Kidney (tissue), 14 donors: ENCODE measurements around the gene DKKL1. TPM values are rescaled to one million over a fixed set of nuclear protein-coding genes. Genes with fewer than 3 reads are reported as not detected.
A peak's percentile ranks its signal among the peaks of the same experiment; 100 is the strongest.
"Not testable (repeated sequence)": the region's sequence is repeated elsewhere in the genome, so short reads cannot be mapped to it uniquely, and the experiment has no call there.

Source experiments
- DNase-seq, 5 donors: peaks; one replicate each; pipeline ENCODE4 v3.0.0-alpha.2; 2013 to 2020
- FAIRE-seq: peaks from 2 replicates; lab custom pipeline; 2012; peaks lifted over from hg19 to GRCh38; lab: Jason Lieb, UNC
- H3K27ac ChIP-seq, 2 donors: one replicate each; pipeline ENCODE4 v1.7.0; 2013; ENCODE audit warnings: low read depth in 2 of 2, low read length in 2 of 2, inconsistent platforms in 1 of 2
- H3K27me3 ChIP-seq: one replicate; pipeline ENCODE4 v1.7.1; 2013; ENCODE audit warnings: low read length, inconsistent platforms; ENCODE audit not compliant: control insufficient read depth, insufficient read depth
- H3K36me3 ChIP-seq, 3 donors: one replicate each; pipeline versions ENCODE4 v1.7.0 to v1.7.1; 2013; ENCODE audit warnings: low read length in 3 of 3, control low read depth in 1 of 3, inconsistent platforms in 1 of 3; ENCODE audit not compliant: insufficient read depth in 3 of 3, control insufficient read depth in 2 of 3
- H3K4me1 ChIP-seq, 3 donors: one replicate each; pipeline versions ENCODE4 v1.7.0 to v1.7.1; 2013; ENCODE audit warnings: low read length in 3 of 3, inconsistent platforms in 1 of 3, low read depth in 1 of 3; ENCODE audit not compliant: control insufficient read depth in 2 of 3, insufficient read depth in 2 of 3
- H3K4me3 ChIP-seq, 3 donors: one replicate each; pipeline versions ENCODE4 v1.7.0 to v1.8.1; 2013; ENCODE audit warnings: low read length in 3 of 3, control low read depth in 1 of 3, inconsistent platforms in 1 of 3
- H3K9ac ChIP-seq, 3 donors: one replicate each; pipeline versions ENCODE4 v1.7.0 to v1.7.1; 2013; ENCODE audit warnings: low read length in 3 of 3, control low read depth in 1 of 3, inconsistent platforms in 1 of 3
- H3K9me3 ChIP-seq, 3 donors: one replicate each; pipeline versions ENCODE4 v1.7.0 to v1.7.1; 2013; ENCODE audit warnings: low read length in 3 of 3, control low read depth in 1 of 3, inconsistent platforms in 1 of 3; ENCODE audit not compliant: control insufficient read depth in 2 of 3, insufficient read depth in 1 of 3
- CTCF ChIP-seq: IDR thresholded peaks from 3 replicates; pipeline ENCODE4 v1.5.1; 2012; ENCODE audit warnings: mild to moderate bottlenecking, moderate library complexity, borderline replicate concordance; ENCODE audit not compliant: insufficient read depth; ENCODE audit errors: extremely low read depth
- intact Hi-C: fragments of 100-400 bp; cut with DNase I; formaldehyde crosslinking; loops from one replicate; pipeline ENCODE4 v1.11.1; 2022
- polyA plus RNA-seq: library from polyadenylated mRNA; stranded (reverse); fragments of 350-450 nt; fragmentation: Illumina TruSeq; extraction: RNeasy Lipid Tissue Mini Kit (QIAGEN cat#74804); gene quantifications from one replicate; pipeline ENCODE4 v1.2.3, GENCODE V29; 2014; ENCODE audit warnings: low read depth, low replicate concordance; ENCODE audit not compliant: insufficient read depth
- total RNA-seq: library from RNA; stranded (reverse); fragmentation: NEBNext Ultra II Directional; extraction: Animal tissue kit (Norgen Biotek cat#: 25700); gene quantifications from one replicate; pipeline ENCODE4 v1.2.1, GENCODE V29; 2021
- donor health status: control.
- donor health status: control.
- donor health status: control.
- donor health status: control.
- donor health status: control.
- donor health status: DM: yes; HTN: yes; CAD: no.
- donor health status: Normal renal cell carcinoma (clear cell type).

The DKKL1 gene
- total and polyA plus RNA-seq, 2 donors from 2014 or later: 0.57 to 0.95 TPM

- H3K4me1 ChIP-seq: no peaks in the 10 kb centered on the region
- no peaks in the 10 kb centered on the region for H3K36me3 ChIP-seq
- H3K4me3 ChIP-seq: no peak overlapping the region
- peak; percentile 37 for TF ChIP-seq CTCF
- FAIRE-seq: no peak
- DNase-seq: no peak
- intact Hi-C loops: no loop called here
- H3K27me3 ChIP-seq: no peaks in the 10 kb centered on the region
- H3K9me3 ChIP-seq: no peaks in the 10 kb centered on the region
- H3K9ac ChIP-seq: no peak overlapping the region
- H3K27ac ChIP-seq: no peak overlapping the region
Measured at GRCh38 chr19:49327878-49328544, 35.7 kb upstream of the DKKL1 start.

GRCh38 chr19:49328741-49329140, 34.9 kb upstream of the DKKL1 start:
- intact Hi-C loops: no loop called here
- H3K27me3 ChIP-seq: no peaks in the 10 kb centered on the region
- no peak overlapping the region for H3K27ac ChIP-seq
- FAIRE-seq (no peak), DNase-seq (peak in 1 of 5 donors; percentile 1)
- no peak for TF ChIP-seq CTCF
- no peaks in the 10 kb centered on the region for H3K36me3 ChIP-seq
- H3K9ac ChIP-seq: no peak overlapping the region
- no peaks in the 10 kb centered on the region for H3K9me3 ChIP-seq
- no peaks in the 10 kb centered on the region for H3K4me1 ChIP-seq
- no peak overlapping the region for H3K4me3 ChIP-seq

- intact Hi-C loops, H3K27me3 ChIP-seq, H3K9me3 ChIP-seq, H3K36me3 ChIP-seq, FAIRE-seq, H3K27ac ChIP-seq, DNase-seq, H3K9ac ChIP-seq, H3K4me1 ChIP-seq, H3K4me3 ChIP-seq: not testable (repeated sequence)
Measured at GRCh38 chr19:49331187-49331586, 32.5 kb upstream of the DKKL1 start.

- no peak overlapping the region for H3K9ac ChIP-seq
- FAIRE-seq (no peak), DNase-seq (peak in 3 of 5 donors; percentile 59 to 87 (median 80))
- no peaks in the 10 kb centered on the region for H3K9me3 ChIP-seq
- no peak overlapping the region for H3K27ac ChIP-seq
- no peaks in the 10 kb centered on the region for H3K4me1 ChIP-seq
- no peak overlapping the region for H3K4me3 ChIP-seq
- no peaks in the 10 kb centered on the region for H3K27me3 ChIP-seq
- no peaks in the 10 kb centered on the region for H3K36me3 ChIP-seq
- TF ChIP-seq CTCF: no peak
- intact Hi-C loops: no loop called here
Measured at GRCh38 chr19:49331616-49332055, 32.0 kb upstream of the DKKL1 start.

GRCh38 chr19:49332691-49333417, 30.8 kb upstream of the DKKL1 start:
- H3K4me3 ChIP-seq, H3K27ac ChIP-seq, H3K4me1 ChIP-seq, H3K27me3 ChIP-seq, H3K9me3 ChIP-seq, FAIRE-seq, intact Hi-C loops, DNase-seq, H3K36me3 ChIP-seq, H3K9ac ChIP-seq: not testable (repeated sequence)
